ENCODE results near the gene DRC1.

The DRC1 gene

GRCh38 chr2:26493566-26493965 lies 91.8 kb downstream of the DRC1 start:
- DNase-seq (ENCODE audit: low read depth in 3 of 3), result no peak

- DNase-seq (ENCODE audit: low read depth in 3 of 3), result no peak
Measured at GRCh38 chr2:26494199-26494598, 92.5 kb downstream of the DRC1 start.

- DNase-seq (ENCODE audit: low read depth in 3 of 3), result no peak
Measured at GRCh38 chr2:26494891-26495290, 93.2 kb downstream of the DRC1 start.

- DNase-seq (ENCODE audit: low read depth in 3 of 3), result no peak
Measured at GRCh38 chr2:26495705-26496297, 94.1 kb downstream of the DRC1 start.

GRCh38 chr2:26500406-26500805 lies 98.7 kb downstream of the DRC1 start:
- DNase-seq (ENCODE audit: low read depth in 3 of 3), result no peak

DNA sequence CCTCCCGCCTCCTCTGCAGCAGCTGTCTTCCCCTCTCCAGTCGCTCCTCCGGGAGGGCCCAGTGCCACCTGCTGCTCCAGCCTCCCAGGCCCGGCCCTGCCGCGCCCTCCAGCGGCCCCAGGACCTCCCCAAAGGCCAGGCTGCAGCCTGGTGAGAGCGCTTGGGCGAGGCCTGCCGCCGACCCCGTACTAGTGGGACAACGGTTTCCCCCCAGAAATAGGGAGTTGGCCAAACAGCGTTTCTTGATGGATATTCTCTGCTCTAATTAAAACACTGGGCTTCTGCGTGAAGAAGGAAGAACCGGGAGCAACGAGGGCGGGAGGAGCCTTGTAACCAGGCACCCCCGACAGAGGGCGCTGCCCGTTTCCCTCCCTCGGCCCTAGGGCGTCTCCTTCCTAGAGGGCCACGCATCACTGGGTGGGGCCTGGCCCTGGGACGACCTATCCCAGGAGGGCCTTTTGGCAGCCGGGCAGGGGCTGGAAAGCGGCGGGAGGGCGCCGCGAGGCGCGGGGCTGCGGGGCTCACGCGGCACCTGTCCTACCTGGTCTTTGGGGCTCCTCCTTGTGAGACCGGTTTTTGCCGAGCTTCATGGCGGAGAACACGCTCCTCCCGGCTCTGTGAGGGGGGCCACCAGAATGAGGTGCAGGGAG lies 101.6 kb downstream of the DRC1 start:
- peak; percentile 73 to 86 (median 82) for DNase-seq (ENCODE audit: low read depth in 3 of 3)

DNA sequence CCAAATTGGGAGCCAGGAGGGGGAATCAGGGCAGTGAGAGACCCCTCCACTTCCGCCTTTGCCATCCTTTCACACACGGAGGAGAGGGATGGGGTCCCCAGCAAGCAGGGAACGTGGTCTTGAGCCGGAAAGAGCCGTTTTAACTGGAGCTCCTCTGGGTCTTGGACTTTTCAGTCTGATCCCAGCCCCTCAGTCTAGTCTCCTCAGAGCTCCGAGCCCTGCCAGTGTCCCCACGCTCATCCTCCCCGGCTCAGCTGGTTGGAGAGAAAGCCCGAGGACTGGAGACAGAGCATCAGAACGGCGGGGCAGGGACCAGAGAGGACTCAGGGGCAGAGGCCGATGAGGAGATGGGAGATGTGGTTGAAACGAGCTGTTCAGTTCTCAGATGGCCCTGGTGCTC lies 102.3 kb downstream of the DRC1 start:
- DNase-seq (ENCODE audit: low read depth in 3 of 3), result no peak

DNA sequence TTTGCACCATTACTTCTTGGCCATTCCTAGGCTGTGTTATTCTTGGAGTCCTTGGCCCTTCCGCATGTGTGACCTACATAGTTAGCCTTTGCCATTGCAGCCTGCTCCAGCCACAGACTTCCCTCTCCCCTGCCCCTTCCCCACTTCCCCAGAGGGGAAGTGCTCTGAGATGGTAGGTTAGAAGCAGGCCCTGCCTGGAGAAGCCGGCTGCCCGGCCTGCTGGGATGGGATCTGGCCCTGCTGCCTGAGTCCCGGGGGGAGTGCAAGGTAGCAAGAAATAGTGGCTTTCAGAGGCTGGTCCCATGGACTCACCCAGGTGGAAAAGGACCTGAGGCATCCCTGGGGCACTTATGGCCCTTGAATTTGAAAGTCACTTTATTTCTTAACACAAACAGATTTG lies 104.6 kb downstream of the DRC1 start:
- no peak for DNase-seq (ENCODE audit: low read depth in 3 of 3)
